Measurements from ENCODE around the gene ZIC5. TPM values are rescaled to one million over a fixed set of nuclear protein-coding genes. Genes with fewer than 3 reads are reported as not detected.

Gene ZIC5
- total and polyA plus RNA-seq, 2 of the 13 experiments (the other 11 are each of a cell fraction or from before 2014, with no cell fraction given): 0.02 to 0.07 TPM

DNA sequence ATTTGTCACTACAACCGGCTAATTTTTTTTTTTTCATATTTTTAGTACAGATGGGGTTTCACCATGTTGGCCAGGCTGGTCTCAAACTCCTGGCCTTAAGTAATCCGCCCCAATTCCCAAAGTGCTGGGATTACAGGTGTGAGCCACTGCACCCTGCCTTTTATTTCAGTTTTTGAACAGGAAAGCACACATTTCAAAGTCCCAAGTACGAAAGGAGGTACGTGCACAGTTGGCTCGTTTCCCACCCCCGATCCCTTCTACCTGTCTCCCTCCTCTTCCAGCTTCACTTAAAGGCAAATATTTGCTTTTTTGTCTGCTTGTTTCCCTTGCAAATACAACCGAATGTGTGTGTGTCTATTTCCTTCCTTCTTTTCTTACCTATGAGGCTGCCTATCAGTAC lies 30.5 kb downstream of the ZIC5 start (continued):
- no peak for TF ChIP-seq UBTF (CRISPR knock-in tag; IDR thresholded peaks at IDR 0.05)
- no peak for TF ChIP-seq SUZ12 (IDR thresholded peaks at IDR 0.05; ENCODE audit: low read depth, low read length)
- TF ChIP-seq ZNF75D (CRISPR knock-in tag; IDR thresholded peaks at IDR 0.05; ENCODE audit: borderline replicate concordance): no peak
- TF ChIP-seq ZNF383 (CRISPR knock-in tag; IDR thresholded peaks at IDR 0.05; ENCODE audit: borderline replicate concordance): no peak
- 0 out of 2 replicates have a peak, but pooled peaks have one; percentile 27 for TF ChIP-seq GATA4 (IDR thresholded peaks at IDR 0.05; ENCODE audit: borderline replicate concordance, low read depth)
- no peak for TF ChIP-seq EHMT2 (IDR thresholded peaks at IDR 0.05; ENCODE audit: borderline replicate concordance, low read depth, low read length)
- TF ChIP-seq ZNF558 (CRISPR knock-in tag; IDR thresholded peaks at IDR 0.05; ENCODE audit: borderline replicate concordance): no peak
- no peak for TF ChIP-seq KAT2B (IDR thresholded peaks at IDR 0.05; ENCODE audit: borderline replicate concordance, low read depth, low read length)
- TF ChIP-seq ZNF570 (CRISPR knock-in tag; IDR thresholded peaks at IDR 0.05; ENCODE audit: borderline replicate concordance): no peak
- TF ChIP-seq TGIF2 (CRISPR knock-in tag; IDR thresholded peaks at IDR 0.05): peak; percentile 23; the same call in 1 of the 2 replicates
- no peak for TF ChIP-seq ZNF883 (CRISPR knock-in tag; IDR thresholded peaks at IDR 0.05; ENCODE audit: not compliant biosample characterization)
- TF ChIP-seq SMYD3 (CRISPR knock-in tag; IDR thresholded peaks at IDR 0.05): no peak
- TF ChIP-seq ZNF709 (CRISPR knock-in tag; IDR thresholded peaks at IDR 0.05): no peak
- TF ChIP-seq ZNF251 (CRISPR knock-in tag; IDR thresholded peaks at IDR 0.05): no peak
- TF ChIP-seq NCOA2 (CRISPR knock-in tag; IDR thresholded peaks at IDR 0.05): peak; percentile 72
- peak; percentile 51 for TF ChIP-seq CBX1 (IDR thresholded peaks at IDR 0.05; ENCODE audit: low read depth)
- TF ChIP-seq SP140L (CRISPR knock-in tag; IDR thresholded peaks at IDR 0.05; ENCODE audit: borderline replicate concordance): 0 out of 2 replicates have a peak, but pooled peaks have one; percentile 42
- TF ChIP-seq, protein P1, sequence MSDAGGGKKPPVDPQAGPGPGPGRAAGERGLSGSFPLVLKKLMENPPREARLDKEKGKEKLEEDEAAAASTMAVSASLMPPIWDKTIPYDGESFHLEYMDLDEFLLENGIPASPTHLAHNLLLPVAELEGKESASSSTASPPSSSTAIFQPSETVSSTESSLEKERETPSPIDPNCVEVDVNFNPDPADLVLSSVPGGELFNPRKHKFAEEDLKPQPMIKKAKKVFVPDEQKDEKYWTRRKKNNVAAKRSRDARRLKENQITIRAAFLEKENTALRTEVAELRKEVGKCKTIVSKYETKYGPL (CRISPR knock-in tag; IDR thresholded peaks at IDR 0.05): no peak
- no peak for TF ChIP-seq ZNF724P (CRISPR knock-in tag; IDR thresholded peaks at IDR 0.05; ENCODE audit: borderline replicate concordance)
- no peak for TF ChIP-seq ZNF770 (CRISPR knock-in tag; IDR thresholded peaks at IDR 0.05)
- no peak for TF ChIP-seq TAF1 (CRISPR knock-in tag; IDR thresholded peaks at IDR 0.05)
- TF ChIP-seq, protein P2, sequence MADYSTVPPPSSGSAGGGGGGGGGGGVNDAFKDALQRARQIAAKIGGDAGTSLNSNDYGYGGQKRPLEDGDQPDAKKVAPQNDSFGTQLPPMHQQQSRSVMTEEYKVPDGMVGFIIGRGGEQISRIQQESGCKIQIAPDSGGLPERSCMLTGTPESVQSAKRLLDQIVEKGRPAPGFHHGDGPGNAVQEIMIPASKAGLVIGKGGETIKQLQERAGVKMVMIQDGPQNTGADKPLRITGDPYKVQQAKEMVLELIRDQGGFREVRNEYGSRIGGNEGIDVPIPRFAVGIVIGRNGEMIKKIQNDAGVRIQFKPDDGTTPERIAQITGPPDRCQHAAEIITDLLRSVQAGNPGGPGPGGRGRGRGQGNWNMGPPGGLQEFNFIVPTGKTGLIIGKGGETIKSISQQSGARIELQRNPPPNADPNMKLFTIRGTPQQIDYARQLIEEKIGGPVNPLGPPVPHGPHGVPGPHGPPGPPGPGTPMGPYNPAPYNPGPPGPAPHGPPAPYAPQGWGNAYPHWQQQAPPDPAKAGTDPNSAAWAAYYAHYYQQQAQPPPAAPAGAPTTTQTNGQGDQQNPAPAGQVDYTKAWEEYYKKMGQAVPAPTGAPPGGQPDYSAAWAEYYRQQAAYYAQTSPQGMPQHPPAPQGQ (CRISPR knock-in tag; IDR thresholded peaks at IDR 0.05; ENCODE audit: borderline replicate concordance): no peak
- TF ChIP-seq SOX13 (IDR thresholded peaks at IDR 0.05): 0 out of 2 replicates have a peak, but pooled peaks have one; percentile 35
- TF ChIP-seq SOX13 (CRISPR knock-in tag; conservative IDR thresholded peaks at IDR 0.05 in 1 of 2, IDR thresholded peaks at IDR 0.05 in 1 of 2): peak in 1 of 2 experiments; percentile 84; a peak in 2 of 4 replicates
